PC-3 (cell line): ENCODE measurements around the gene IL1R2. TPM values are rescaled to one million over a fixed set of nuclear protein-coding genes. Genes with fewer than 3 reads are reported as not detected.

Source experiments
- ATAC-seq: fragments of 200-7000 bp; cut with Tn5 transposase; 2 replicates; pipeline ENCODE4 v1.9.1; 2020; ENCODE audit warnings: mild to moderate bottlenecking, moderate library complexity
- BruUV-seq: library from RNA; stranded (reverse); fragments of 400-500 nt; replicated peaks from 2 replicates; lab custom pipeline; 2021; lab: Mats Ljungman, UMichigan
- CTCF ChIA-PET: fragments of 300-600 bp; sonication (Branson Sonifier 250); formaldehyde crosslinking; loops from one replicate; lab custom pipeline; 2022; ENCODE audit warnings: antibody characterized with exemption; lab: Charles Lee
- POLR2A ChIA-PET: fragments of 300-600 bp; sonication (Branson Sonifier 250); formaldehyde crosslinking; loops from one replicate; lab custom pipeline; 2022; ENCODE audit warnings: antibody characterized with exemption; ENCODE audit not compliant: unreplicated experiment; lab: Charles Lee
- DNase-seq: peaks from one replicate; pipeline ENCODE4 v3.0.0-alpha.2; 2015
- H2AFZ ChIP-seq: fragments of 300-600 bp; sonication (generic); 2 replicates; pipeline ENCODE4 v1.6.0; 2016; ENCODE audit warnings: antibody characterized with exemption, low read length
- H3F3A ChIP-seq: fragments of 300-600 bp; sonication (generic); one replicate; pipeline ENCODE4 v1.6.0; 2017; ENCODE audit warnings: antibody characterized with exemption, low read length, control low read depth, mild to moderate bottlenecking; ENCODE audit not compliant: unreplicated experiment
- H3K27ac ChIP-seq: fragments of 300-600 bp; sonication (generic); 2 replicates; pipeline ENCODE4 v1.5.1; 2016; ENCODE audit warnings: mild to moderate bottlenecking, low read length
- H3K27me3 ChIP-seq: fragments of 300-600 bp; sonication (generic); 2 replicates; pipeline ENCODE4 v1.6.1; 2016; ENCODE audit warnings: low read length, mixed read lengths
- H3K36me3 ChIP-seq: fragments of 300-600 bp; sonication (generic); 2 replicates; pipeline ENCODE4 v1.6.1; 2016; ENCODE audit warnings: low read depth, mixed run types, low read length, mixed read lengths
- H3K4me1 ChIP-seq: fragments of 300-600 bp; sonication (generic); 2 replicates; pipeline ENCODE4 v1.5.1; 2016; ENCODE audit warnings: low read length; ENCODE audit not compliant: insufficient read depth
- H3K4me2 ChIP-seq: fragments of 300-600 bp; sonication (generic); 2 replicates; pipeline ENCODE4 v1.6.0; 2016; ENCODE audit warnings: low read length
- H3K4me3 ChIP-seq: fragments of 300-600 bp; sonication (generic); 2 replicates; pipeline ENCODE4 v1.5.1; 2016; ENCODE audit warnings: mild to moderate bottlenecking, low read length, mixed read lengths
- H3K79me2 ChIP-seq: fragments of 300-600 bp; sonication (generic); 2 replicates; pipeline ENCODE4 v1.6.1; 2017; ENCODE audit warnings: low read length, mixed read lengths
- H3K9ac ChIP-seq: fragments of 300-600 bp; sonication (generic); 2 replicates; pipeline ENCODE4 v1.6.0; 2016; ENCODE audit warnings: mild to moderate bottlenecking, low read length
- H3K9me2 ChIP-seq: fragments of 300-600 bp; sonication (generic); replicated peaks from 2 replicates; pipeline ENCODE4 v1.6.1; 2016; ENCODE audit warnings: mixed run types, low read length, mixed read lengths
- H3K9me3 ChIP-seq: fragments of 300-600 bp; sonication (generic); 2 replicates; pipeline ENCODE4 v1.6.1; 2016; ENCODE audit warnings: low read length, mixed read lengths
- H4K20me1 ChIP-seq: fragments of 300-600 bp; sonication (generic); 2 replicates; pipeline ENCODE4 v1.6.1; 2016; ENCODE audit warnings: low read length, mixed read lengths
- CTCF ChIP-seq: fragments of 300-600 bp; sonication (generic); conservative IDR thresholded peaks from 2 replicates; pipeline ENCODE4 v1.5.1; 2017; ENCODE audit warnings: antibody characterized with exemption, low read depth, mild to moderate bottlenecking, low read length
- EZH2 ChIP-seq: fragments of 300-600 bp; sonication (generic); IDR thresholded peaks from one replicate; pipeline ENCODE4 v1.6.1; 2017; ENCODE audit warnings: antibody characterized with exemption, mild to moderate bottlenecking, low read length; ENCODE audit not compliant: unreplicated experiment
- EZH2phosphoT487 ChIP-seq: fragments of 300-600 bp; sonication (generic); IDR thresholded peaks from 2 replicates; pipeline ENCODE4 v1.6.1; 2018; ENCODE audit warnings: mild to moderate bottlenecking, antibody characterized with exemption, low read length, borderline replicate concordance
- intact Hi-C: fragments of 100-400 bp; cut with micrococcal nuclease; formaldehyde crosslinking; loops from 2 replicates; pipeline ENCODE4 v1.9.0; 2023
- total RNA-seq: library from RNA; depleted of rRNA; stranded (reverse); fragments of >200 nt; gene quantifications from 2 replicates; pipeline ENCODE4 v1.2.3, GENCODE V29; 2014

Gene IL1R2
- total RNA-seq, 1 experiment from 2014 or later, result 6.0 TPM

- H3K36me3 ChIP-seq, result no peaks in the 10 kb centered on the region
- intact Hi-C loops, result no loop called here
- POLR2A ChIA-PET, result no interaction called here
- no peaks in the 10 kb centered on the region for H3F3A ChIP-seq
- no peaks in the 10 kb centered on the region for H3K9me3 ChIP-seq
- H3K4me2 ChIP-seq, result no peak overlapping the region
- CTCF ChIA-PET, result interaction anchor here (0.7 kb wide), 1 partner anchor 427 kb away, joined by 6 read pairs; no protein-coding TSS in a partner anchor
- H4K20me1 ChIP-seq, result no peaks in the 10 kb centered on the region
- no peak overlapping the region for H3K4me3 ChIP-seq
- H3K9me2 ChIP-seq, result no peaks in the 10 kb centered on the region
- no peaks in the 10 kb centered on the region for H3K79me2 ChIP-seq
- H3K9ac ChIP-seq, result no peak overlapping the region
- no peak for ATAC-seq
- TF ChIP-seq EZH2 (no peak), CTCF (no peak), EZH2phosphoT487 (no peak)
- no TSS peak for BruUV-seq
- H3K27ac ChIP-seq, result no peak overlapping the region
- no peaks in the 10 kb centered on the region for H3K27me3 ChIP-seq
- no peak overlapping the region for H2AFZ ChIP-seq
- DNase-seq, result no peak
- 0 out of 2 replicates have a peak, but pooled peaks cover 4% of the 10 kb centered on the region for H3K4me1 ChIP-seq
These were observed 17.8 kb downstream of the IL1R2 start for GRCh38 chr2:102009557-102009956.

DNA sequence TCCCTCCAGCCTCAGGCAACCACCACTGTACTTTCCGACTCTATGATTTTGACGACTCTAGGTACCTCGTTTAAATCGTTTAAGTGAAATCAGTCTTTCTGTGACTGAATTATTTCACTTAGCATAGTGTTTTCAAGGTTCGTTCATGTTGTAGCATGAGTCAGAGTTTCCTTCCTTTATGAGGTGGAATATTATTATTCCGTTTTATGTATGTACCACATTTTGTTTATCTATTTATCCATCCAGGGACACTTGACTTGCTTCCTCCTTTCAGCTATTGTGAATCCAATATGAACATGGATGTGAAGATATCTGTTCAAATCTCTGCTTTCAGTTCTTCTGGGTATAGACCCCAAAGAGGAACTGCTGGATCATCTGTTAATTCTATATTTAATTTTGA is 19.1 kb downstream of the IL1R2 start:
- H3K9me2 ChIP-seq, result no peaks in the 10 kb centered on the region
- H4K20me1 ChIP-seq, result no peaks in the 10 kb centered on the region
- H3F3A ChIP-seq, result no peaks in the 10 kb centered on the region
- no peak for ATAC-seq
- DNase-seq, result no peak
- H3K4me3 ChIP-seq, result no peak overlapping the region
- ChIA-PET CTCF (no interaction called here), POLR2A (no interaction called here)
- H3K36me3 ChIP-seq, result no peaks in the 10 kb centered on the region
- no peaks in the 10 kb centered on the region for H3K79me2 ChIP-seq
- no peak overlapping the region for H3K27ac ChIP-seq
- TF ChIP-seq EZH2phosphoT487 (no peak), CTCF (no peak), EZH2 (no peak)
- no peak overlapping the region for H2AFZ ChIP-seq
- intact Hi-C loops, result no loop called here
- peaks cover 5% of the 10 kb centered on the region; the same call in 1 of the 2 replicates for H3K4me1 ChIP-seq
- H3K4me2 ChIP-seq, result no peak overlapping the region
- H3K27me3 ChIP-seq, result no peaks in the 10 kb centered on the region
- no TSS peak for BruUV-seq
- no peak overlapping the region for H3K9ac ChIP-seq
- H3K9me3 ChIP-seq, result no peaks in the 10 kb centered on the region

DNA sequence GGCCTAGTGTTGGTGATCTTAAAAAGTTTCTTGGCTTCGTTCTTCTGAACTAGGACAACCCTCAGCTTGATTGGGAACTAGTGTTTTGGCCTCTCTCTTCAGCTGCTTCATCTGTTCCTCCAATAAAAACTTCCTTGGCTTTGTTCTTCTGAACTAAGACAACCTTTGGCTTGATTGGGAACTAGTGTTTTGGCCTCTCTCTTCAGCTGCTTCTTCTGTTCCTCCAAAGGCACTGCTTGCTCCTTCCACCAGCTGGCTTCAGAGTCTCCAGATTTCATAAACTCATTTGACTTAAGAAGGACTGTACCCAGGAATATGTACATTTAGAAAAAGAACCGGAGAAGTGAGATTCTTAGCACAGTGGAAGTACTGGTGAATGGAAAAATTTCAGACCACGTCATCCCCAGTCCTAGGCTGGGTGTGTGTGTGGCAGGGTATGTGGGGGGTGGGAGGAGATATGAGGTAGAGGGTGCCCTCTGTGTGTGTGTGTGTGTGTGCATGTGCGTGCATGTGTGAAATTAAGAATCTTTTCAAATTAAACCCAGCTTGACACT is 20.4 kb downstream of the IL1R2 start:
- no peaks in the 10 kb centered on the region for H3K36me3 ChIP-seq
- no TSS peak for BruUV-seq
- ATAC-seq (no peak), DNase-seq (no peak)
- intact Hi-C loops, result no loop called here
- TF ChIP-seq EZH2 (no peak), CTCF (no peak), EZH2phosphoT487 (no peak)
- no peaks in the 10 kb centered on the region for H3K79me2 ChIP-seq
- H3K4me2 ChIP-seq, result no peak overlapping the region
- H3K9me3 ChIP-seq, result no peaks in the 10 kb centered on the region
- no peak overlapping the region for H3K9ac ChIP-seq
- H3F3A ChIP-seq, result no peaks in the 10 kb centered on the region
- no peak overlapping the region for H3K27ac ChIP-seq
- peaks cover 13% of the 10 kb centered on the region for H3K4me1 ChIP-seq
- H3K27me3 ChIP-seq, result no peaks in the 10 kb centered on the region
- ChIA-PET POLR2A (no interaction called here), CTCF (interaction anchor here (0.6 kb wide), 1 partner anchor 143 kb away, joined by 4 read pairs; no protein-coding TSS in a partner anchor)
- H3K4me3 ChIP-seq, result no peak overlapping the region
- H4K20me1 ChIP-seq, result no peaks in the 10 kb centered on the region
- H3K9me2 ChIP-seq, result no peaks in the 10 kb centered on the region
- no peak overlapping the region for H2AFZ ChIP-seq
